Measurements from ENCODE around the gene ABHD11. TPM values are rescaled to one million over a fixed set of nuclear protein-coding genes. Genes with fewer than 3 reads are reported as not detected.

Gene ABHD11
- total and polyA plus RNA-seq, 2 of the 4 experiments (the other 2 are of a cell fraction), result 13.4 to 19.9 TPM

GRCh38 chr7:73740771-73741170 is 2.2 kb upstream of the ABHD11 start:
- H2BK15ac ChIP-seq (ENCODE audit: low read depth, low read length), result no peak overlapping the region
- no peak overlapping the region for H4K91ac ChIP-seq (ENCODE audit: insufficient read depth, low read depth, low read length)
- H3K14ac ChIP-seq (replicated peaks; ENCODE audit: low read depth, low read length), result no peak overlapping the region
- no peaks in the 10 kb centered on the region for H3K9me3 ChIP-seq (ENCODE audit: control insufficient read depth, insufficient read depth, low read length)
- H4K20me1 ChIP-seq (ENCODE audit: insufficient read depth, low read length), result peaks cover 3% of the 10 kb centered on the region; the same call in 1 of the 2 replicates
- BruUV-seq (replicated peaks), result no TSS peak
- H3K79me1 ChIP-seq (ENCODE audit: low read depth in 1 of 2, low read length in 2 of 2), result peaks cover 5 to 21% of the 10 kb centered on the region in 2 experiments; a peak in 3 of 4 replicates
- H3K27me3 ChIP-seq (ENCODE audit: control insufficient read depth, insufficient read depth, low read length), result no peaks in the 10 kb centered on the region
- no peak overlapping the region for H3K18ac ChIP-seq (ENCODE audit: low read depth, low read length)
- no peak overlapping the region for H2BK5ac ChIP-seq (ENCODE audit: low read depth, low read length, poor library complexity, severe bottlenecking)
- H2AFZ ChIP-seq (replicated peaks; ENCODE audit: low read length, poor library complexity), result no peak overlapping the region
- H4K8ac ChIP-seq (ENCODE audit: low read depth in 2 of 2, low read length in 2 of 2), result no peak overlapping the region
- no peak overlapping the region for H2AK5ac ChIP-seq (ENCODE audit: low read depth, low read length)
- CTCF ChIA-PET, result interaction anchor here (1.2 kb wide), 1 partner anchor 111 kb away, joined by 3 read pairs; no protein-coding TSS in a partner anchor
- in situ Hi-C loops (cut with MboI; ENCODE audit: low sequenced_read_pairs) (no loop called here), intact Hi-C loops (cut with micrococcal nuclease) (loop anchor here (10.0 kb wide), 1 partner anchor 54 kb away; no protein-coding TSS in a partner anchor), dilution Hi-C loops (cut with HindIII; ENCODE audit: low sequenced_read_pairs, unreplicated experiment) (no loop called here)
- 0 out of 2 replicates have a peak, but pooled peaks cover 6% of the 10 kb centered on the region for H3K36me3 ChIP-seq (ENCODE audit: control insufficient read depth, insufficient read depth, low read length)
- H3K9me1 ChIP-seq (ENCODE audit: insufficient read depth, low read length), result peaks cover 8% of the 10 kb centered on the region
- TF ChIP-seq MAZ (IDR thresholded peaks at IDR 0.05; ENCODE audit: borderline replicate concordance, low read depth, low read length) (no peak), ELK1 (IDR thresholded peaks at IDR 0.05; ENCODE audit: borderline replicate concordance, low read depth, low read length) (no peak), CTCF (conservative IDR thresholded peaks at IDR 0.05; ENCODE audit: low read depth, low read length) (no peak), USF2 (IDR thresholded peaks at IDR 0.05; ENCODE audit: low read depth, low read length) (no peak)
- no peak overlapping the region for H3K4me3 ChIP-seq (ENCODE audit: insufficient read depth, low read depth, low read length)
- no peak overlapping the region for H4K5ac ChIP-seq (ENCODE audit: low read depth, low read length)
- no peak overlapping the region for H2BK120ac ChIP-seq (ENCODE audit: low read depth, low read length)
- no peak overlapping the region for H2BK20ac ChIP-seq (ENCODE audit: low read depth, low read length)
- POLR2A ChIA-PET (ENCODE audit: unreplicated experiment), result no interaction called here
- DNase-seq (no peak), ATAC-seq (ENCODE audit: low read depth) (no peak)
- H3K23ac ChIP-seq (ENCODE audit: low read depth, low read length), result no peak overlapping the region
- peaks cover 7% of the 10 kb centered on the region for H3K4me1 ChIP-seq (ENCODE audit: control insufficient read depth, insufficient read depth, low read length)
- H3K27ac ChIP-seq (ENCODE audit: insufficient read depth, low read length), result no peak overlapping the region
- no peak overlapping the region for H2AK9ac ChIP-seq (replicated peaks; ENCODE audit: low read depth, low read length, poor library complexity)
- no peak overlapping the region for H3K9ac ChIP-seq (ENCODE audit: low read depth, low read length)
- H3K4ac ChIP-seq (ENCODE audit: low read depth, low read length), result no peak overlapping the region
- H3K56ac ChIP-seq (ENCODE audit: extremely low read depth, insufficient read depth, low read length), result no peak overlapping the region
- no peak overlapping the region for H3K4me2 ChIP-seq (ENCODE audit: low read depth, low read length)
- no CpG with 5 or more reads among the region's 5 CpGs for WGBS, 2 experiments (ENCODE audit: extremely low coverage in 2 of 2, insufficient read length in 1 of 2)

All from IMR-90 (cell line).